Esophagus squamous epithelium (tissue), 5 donors: ENCODE data around the gene FAM174A. TPM values are rescaled to one million over a fixed set of nuclear protein-coding genes. Genes with fewer than 3 reads are reported as not detected.

ENCODE experiments used
- DNase-seq: peaks from one replicate; lab custom pipeline; 2025; lab: John Stamatoyannopoulos, UW
- H3K27ac ChIP-seq, 4 donors: fragments of 200-600 bp; sonication (generic); one replicate each; pipeline ENCODE4 v1.5.1; 2016 to 2019; ENCODE audit warnings: mild to moderate bottlenecking in 1 of 4
- H3K27me3 ChIP-seq, 4 donors: fragments of 200-600 bp; sonication (generic); 1 replicate in 3 of 4; 2 replicates in 1 of 4; pipeline versions ENCODE4 v1.5.1 to v1.6.0; 2017 to 2021; ENCODE audit warnings: antibody characterized with exemption in 1 of 4
- H3K36me3 ChIP-seq, 3 donors: fragments of 200-600 bp; sonication (generic); one replicate each; pipeline ENCODE4 v1.5.1; 2016 to 2019
- H3K4me1 ChIP-seq, 3 donors: fragments of 200-600 bp; sonication (generic); one replicate each; pipeline ENCODE4 v1.5.1; 2017 to 2019
- H3K4me3 ChIP-seq, 4 donors: fragments of 200-600 bp; sonication (generic); 1 replicate in 3 of 4; 2 replicates in 1 of 4; pipeline ENCODE4 v1.5.1; 2016 to 2019; ENCODE audit warnings: mild to moderate bottlenecking in 2 of 4, moderate library complexity in 1 of 4
- H3K9me3 ChIP-seq, 3 donors: fragments of 200-600 bp; sonication (generic); one replicate each; pipeline ENCODE4 v1.5.1; 2016 to 2019
- CTCF ChIP-seq, 6 experiments: fragments of 450-650 bp in 4 of 6; fragments of 200-600 bp in 2 of 6; sonication (generic) in 2 of 6; IDR thresholded peaks; one replicate each; pipeline ENCODE4 v1.5.1; 2016 to 2019; ENCODE audit warnings: antibody characterized with exemption in 6 of 6, mild to moderate bottlenecking in 4 of 6, moderate library complexity in 4 of 6
- POLR2A ChIP-seq, 4 donors: fragments of 450-650 bp; IDR thresholded peaks; one replicate each; pipeline ENCODE4 v1.6.1; 2017; ENCODE audit warnings: antibody characterized with exemption in 4 of 4, mild to moderate bottlenecking in 4 of 4, moderate library complexity in 3 of 4
- whole genome bisulfite sequencing, 2 donors: methylation state at CpG; one replicate each; pipeline ENCODE4 v1.1.5; 2018; 5-methylcytosine and 5-hydroxymethylcytosine counted together
- intact Hi-C: fragments of 100-400 bp; cut with DNase I; formaldehyde crosslinking; loops from one replicate; pipeline ENCODE4 v1.15.0; 2022
- total RNA-seq, 4 donors: library from RNA; depleted of rRNA; stranded (reverse); fragments of >200 nt; gene quantifications; one replicate each; pipeline ENCODE4 v1.1.0, GENCODE V29; 2016
- donor health status: DM: yes; HTN: yes; CAD: no.

FAM174A gene
- total RNA-seq, 4 donors from 2014 or later, result 24.0 to 49.7 (median 32.4) TPM

- Histone ChIP-seq H3K36me3 (peaks cover 0 to 42% (median 0%) of the 10 kb centered on the region in 3 donors), H3K27me3 (no peaks in the 10 kb centered on the region), H3K4me1 (no peaks in the 10 kb centered on the region), H3K27ac (no peak overlapping the region), H3K9me3 (no peaks in the 10 kb centered on the region), H3K4me3 (no peak overlapping the region)
- WGBS, 2 donors, result 84 to 87% methylated on average over 4 of the region's 4 CpGs
- TF ChIP-seq POLR2A (IDR thresholded peaks at IDR 0.05), result no peak
- DNase-seq, result no peak
- intact Hi-C loops, result no loop called here
These were observed 31.4 kb downstream of the FAM174A start for GRCh38 chr5:100566382-100567141.

GRCh38 chr5:100574716-100575115 is 39.5 kb downstream of the FAM174A start:
- intact Hi-C loops, result no loop called here
- 63 to 66% methylated on average over 2 of the region's 2 CpGs for WGBS, 2 donors
- TF ChIP-seq POLR2A (IDR thresholded peaks at IDR 0.05) (no peak), CTCF (IDR thresholded peaks at IDR 0.05) (no peak)
- Histone ChIP-seq H3K4me3 (no peak overlapping the region), H3K4me1 (no peaks in the 10 kb centered on the region), H3K27ac (no peak overlapping the region), H3K9me3 (no peaks in the 10 kb centered on the region), H3K36me3 (peaks cover 0 to 9% (median 0%) of the 10 kb centered on the region in 3 donors), H3K27me3 (no peaks in the 10 kb centered on the region)
- no peak for DNase-seq

- no peaks in the 10 kb centered on the region for H3K27me3 ChIP-seq
- no peak for DNase-seq
- peaks cover 0 to 20% (median 0%) of the 10 kb centered on the region in 3 donors for H3K36me3 ChIP-seq
- H3K27ac ChIP-seq, result peak overlapping the region in 2 of 4 donors; percentile 17 to 64
- no peak overlapping the region for H3K4me3 ChIP-seq
- intact Hi-C loops, result no loop called here
- H3K9me3 ChIP-seq, result no peaks in the 10 kb centered on the region
- no peaks in the 10 kb centered on the region for H3K4me1 ChIP-seq
- TF ChIP-seq POLR2A (IDR thresholded peaks at IDR 0.05) (no peak), CTCF (IDR thresholded peaks at IDR 0.05) (no peak)
These were observed 40.6 kb downstream of the FAM174A start for GRCh38 chr5:100575815-100576214.

- TF ChIP-seq CTCF (IDR thresholded peaks at IDR 0.05), result no peak
- no peak for TF ChIP-seq POLR2A (IDR thresholded peaks at IDR 0.05)
- intact Hi-C loops, result no loop called here
- H3K36me3 ChIP-seq, result peaks cover 0 to 25% (median 0%) of the 10 kb centered on the region in 3 donors
- no peak overlapping the region for H3K4me3 ChIP-seq
- no peaks in the 10 kb centered on the region for H3K27me3 ChIP-seq
- no peak for DNase-seq
- peak overlapping the region in 2 of 4 donors; percentile 17 to 64 for H3K27ac ChIP-seq
- H3K4me1 ChIP-seq, result no peaks in the 10 kb centered on the region
- no peaks in the 10 kb centered on the region for H3K9me3 ChIP-seq
- WGBS, 2 donors, result 71 to 87% methylated on average over 2 of the region's 2 CpGs
These were observed 41.1 kb downstream of the FAM174A start for GRCh38 chr5:100576217-100576751.

GRCh38 chr5:100577506-100577905 is 42.3 kb downstream of the FAM174A start:
- no peak for DNase-seq
- WGBS, 2 donors, result 70 to 91% methylated on average over 1 of the region's 1 CpG
- Histone ChIP-seq H3K4me3 (no peak overlapping the region), H3K36me3 (peaks cover 0 to 28% (median 0%) of the 10 kb centered on the region in 3 donors), H3K27ac (no peak overlapping the region), H3K9me3 (no peaks in the 10 kb centered on the region), H3K4me1 (no peaks in the 10 kb centered on the region), H3K27me3 (no peaks in the 10 kb centered on the region)
- TF ChIP-seq POLR2A (IDR thresholded peaks at IDR 0.05) (no peak), CTCF (IDR thresholded peaks at IDR 0.05) (no peak)
- intact Hi-C loops, result no loop called here
